IMR-90 (cell line): ENCODE results near the gene ARVCF. TPM values are rescaled to one million over a fixed set of nuclear protein-coding genes. Genes with fewer than 3 reads are reported as not detected.

Source experiments
- ATAC-seq: fragments of 200-7000 bp; cut with Tn5 transposase; 2 replicates; pipeline ENCODE4 v1.9.1; 2020; ENCODE audit warnings: low read depth, mild to moderate bottlenecking, moderate library complexity
- BruUV-seq: library from RNA; stranded (reverse); fragments of 400-500 nt; replicated peaks from 2 replicates; lab custom pipeline; 2021; lab: Mats Ljungman, UMichigan
- CTCF ChIA-PET: fragments of 300-600 bp; formaldehyde crosslinking; extraction: SDS; loops from one replicate; lab custom pipeline; 2021; ENCODE audit warnings: antibody characterized with exemption; lab: Yijun Ruan, JAX
- POLR2A ChIA-PET: fragments of 300-600 bp; sonication (Branson Sonifier 250); formaldehyde crosslinking; loops from one replicate; lab custom pipeline; 2022; ENCODE audit warnings: antibody characterized with exemption; ENCODE audit not compliant: unreplicated experiment; lab: Charles Lee
- DNase-seq: peaks from one replicate; pipeline ENCODE4 v3.0.0; 2013
- H2AFZ ChIP-seq: replicated peaks from 2 replicates; pipeline ENCODE3; 2013; ENCODE audit warnings: low read length, mild to moderate bottlenecking; ENCODE audit not compliant: poor library complexity
- H2AK5ac ChIP-seq: 2 replicates; pipeline ENCODE4 v1.6.1; 2013; ENCODE audit warnings: low read depth, low read length, inconsistent platforms
- H2AK9ac ChIP-seq: replicated peaks from 2 replicates; pipeline ENCODE3; 2013; ENCODE audit warnings: mild to moderate bottlenecking, low read depth, low read length, moderate library complexity; ENCODE audit not compliant: poor library complexity
- H2BK120ac ChIP-seq: 2 replicates; pipeline ENCODE4 v1.6.1; 2013; ENCODE audit warnings: low read depth, low read length, inconsistent platforms
- H2BK15ac ChIP-seq: 3 replicates; pipeline ENCODE4 v1.6.1; 2013; ENCODE audit warnings: low read depth, low read length, inconsistent platforms
- H2BK20ac ChIP-seq: 2 replicates; pipeline ENCODE4 v1.6.1; 2013; ENCODE audit warnings: low read depth, mild to moderate bottlenecking, inconsistent platforms, low read length, moderate library complexity
- H2BK5ac ChIP-seq: 2 replicates; pipeline ENCODE4 v1.6.1; 2013; ENCODE audit warnings: mild to moderate bottlenecking, low read depth, low read length, inconsistent platforms; ENCODE audit not compliant: poor library complexity, severe bottlenecking
- H3K14ac ChIP-seq: replicated peaks from 2 replicates; pipeline ENCODE4 v1.6.1; 2013; ENCODE audit warnings: low read depth, low read length, inconsistent platforms
- H3K18ac ChIP-seq: 2 replicates; pipeline ENCODE4 v1.6.1; 2013; ENCODE audit warnings: low read depth, low read length, control low read depth
- H3K23ac ChIP-seq: 2 replicates; pipeline ENCODE4 v1.6.1; 2013; ENCODE audit warnings: low read depth, low read length, inconsistent platforms
- H3K27ac ChIP-seq: 2 replicates; pipeline ENCODE4 v1.5.1; 2013; ENCODE audit warnings: mild to moderate bottlenecking, control low read depth, low read length; ENCODE audit not compliant: insufficient read depth
- H3K27me3 ChIP-seq: 2 replicates; pipeline ENCODE4 v1.6.1; 2013; ENCODE audit warnings: low read length; ENCODE audit not compliant: control insufficient read depth, insufficient read depth
- H3K36me3 ChIP-seq: 2 replicates; pipeline ENCODE4 v1.6.1; 2013; ENCODE audit warnings: low read length, mixed read lengths; ENCODE audit not compliant: control insufficient read depth, insufficient read depth
- H3K4ac ChIP-seq: 2 replicates; pipeline ENCODE4 v1.6.1; 2013; ENCODE audit warnings: low read depth, low read length, inconsistent platforms
- H3K4me1 ChIP-seq: 2 replicates; pipeline ENCODE4 v1.6.1; 2013; ENCODE audit warnings: low read length, mixed read lengths; ENCODE audit not compliant: control insufficient read depth, insufficient read depth
- H3K4me2 ChIP-seq: 2 replicates; pipeline ENCODE4 v1.6.1; 2013; ENCODE audit warnings: low read depth, mild to moderate bottlenecking, control low read depth, low read length, moderate library complexity
- H3K4me3 ChIP-seq: 2 replicates; pipeline ENCODE4 v1.5.1; 2013; ENCODE audit warnings: low read depth, mild to moderate bottlenecking, control low read depth, low read length, moderate library complexity; ENCODE audit not compliant: insufficient read depth
- H3K56ac ChIP-seq: 2 replicates; pipeline ENCODE4 v1.6.1; 2013; ENCODE audit warnings: low read length, inconsistent platforms; ENCODE audit not compliant: insufficient read depth; ENCODE audit errors: extremely low read depth
- H3K79me1 ChIP-seq, 2 experiments: 2 replicates each; pipeline ENCODE4 v1.6.1; 2013; ENCODE audit warnings: low read length in 2 of 2, inconsistent platforms in 1 of 2, low read depth in 1 of 2
- H3K9ac ChIP-seq: 2 replicates; pipeline ENCODE4 v1.6.1; 2013; ENCODE audit warnings: low read depth, low read length, control low read depth
- H3K9me1 ChIP-seq: 2 replicates; pipeline ENCODE4 v1.6.1; 2013; ENCODE audit warnings: low read length, inconsistent platforms; ENCODE audit not compliant: insufficient read depth
- H3K9me3 ChIP-seq: 2 replicates; pipeline ENCODE4 v1.6.1; 2013; ENCODE audit warnings: low read length; ENCODE audit not compliant: control insufficient read depth, insufficient read depth
- H4K20me1 ChIP-seq: 2 replicates; pipeline ENCODE4 v1.6.1; 2013; ENCODE audit warnings: low read length, inconsistent platforms; ENCODE audit not compliant: insufficient read depth
- H4K5ac ChIP-seq: 2 replicates; pipeline ENCODE4 v1.6.1; 2013; ENCODE audit warnings: mild to moderate bottlenecking, low read depth, low read length, control low read depth
- H4K8ac ChIP-seq, 2 experiments: 2 replicates each; pipeline ENCODE4 v1.6.1; 2013; ENCODE audit warnings: low read depth in 2 of 2, low read length in 2 of 2, control low read depth in 1 of 2, inconsistent platforms in 1 of 2
- H4K91ac ChIP-seq: 2 replicates; pipeline ENCODE4 v1.6.1; 2013; ENCODE audit warnings: low read depth, low read length, inconsistent platforms; ENCODE audit not compliant: insufficient read depth
- BHLHE40 ChIP-seq: fragments of 150-350 bp; IDR thresholded peaks from 2 replicates; pipeline ENCODE4 v1.6.1; 2016; ENCODE audit warnings: mild to moderate bottlenecking, low read depth, low read length
- CEBPB ChIP-seq: IDR thresholded peaks from 2 replicates; pipeline ENCODE4 v1.6.1; 2012; ENCODE audit warnings: low read depth, low read length, improper control_type of control experiment
- CHD1 ChIP-seq: IDR thresholded peaks from 2 replicates; pipeline ENCODE4 v1.6.1; 2012; ENCODE audit warnings: low read depth, low read length, improper control_type of control experiment
- CTCF ChIP-seq: conservative IDR thresholded peaks from 2 replicates; pipeline ENCODE4 v1.5.1; 2012; ENCODE audit warnings: mild to moderate bottlenecking, low read depth, low read length, improper control_type of control experiment
- ELK1 ChIP-seq: fragments of 150-350 bp; IDR thresholded peaks from 2 replicates; pipeline ENCODE4 v1.6.1; 2016; ENCODE audit warnings: low read depth, mild to moderate bottlenecking, low read length, moderate library complexity, borderline replicate concordance
- FOS ChIP-seq: fragments of 150-350 bp; IDR thresholded peaks from 2 replicates; pipeline ENCODE4 v1.6.1; 2016; ENCODE audit warnings: low read depth, low read length
- MAFK ChIP-seq: IDR thresholded peaks from 2 replicates; pipeline ENCODE4 v1.6.1; 2012; ENCODE audit warnings: low read depth, low read length, improper control_type of control experiment
- MAZ ChIP-seq: IDR thresholded peaks from 2 replicates; pipeline ENCODE4 v1.6.1; 2012; ENCODE audit warnings: low read depth, mild to moderate bottlenecking, low read length, improper control_type of control experiment, moderate library complexity, borderline replicate concordance
- MXI1 ChIP-seq: IDR thresholded peaks from 2 replicates; pipeline ENCODE4 v1.6.1; 2012; ENCODE audit warnings: low read depth, mild to moderate bottlenecking, low read length, moderate library complexity, borderline replicate concordance
- NFE2L2 ChIP-seq: fragments of 150-350 bp; IDR thresholded peaks from 2 replicates; pipeline ENCODE4 v1.6.1; 2016; ENCODE audit warnings: low read depth, mild to moderate bottlenecking, low read length
- POLR2A ChIP-seq: IDR thresholded peaks from 2 replicates; pipeline ENCODE4 v1.6.1; 2012; ENCODE audit warnings: mild to moderate bottlenecking, low read depth, low read length
- RAD21 ChIP-seq: IDR thresholded peaks from 2 replicates; pipeline ENCODE4 v1.6.1; 2012; ENCODE audit warnings: low read length, improper control_type of control experiment
- RCOR1 ChIP-seq: IDR thresholded peaks from 2 replicates; pipeline ENCODE4 v1.6.1; 2012; ENCODE audit warnings: mild to moderate bottlenecking, low read length, improper control_type of control experiment; ENCODE audit not compliant: insufficient replicate concordance
- RFX5 ChIP-seq: IDR thresholded peaks from 2 replicates; pipeline ENCODE4 v1.8.0; 2012; ENCODE audit warnings: low read depth, mild to moderate bottlenecking, low read length, moderate library complexity
- SMC3 ChIP-seq: fragments of 150-350 bp; IDR thresholded peaks from 2 replicates; pipeline ENCODE4 v1.6.1; 2016; ENCODE audit warnings: low read depth, mild to moderate bottlenecking, antibody characterized with exemption, low read length, moderate library complexity
- USF2 ChIP-seq: fragments of 150-350 bp; IDR thresholded peaks from 2 replicates; pipeline ENCODE4 v1.6.1; 2017; ENCODE audit warnings: mild to moderate bottlenecking, antibody characterized with exemption, low read length, low read depth
- WGBS, 2 experiments: methylation state at CpG; one replicate each; pipeline versions ENCODE4 v1.1.5 to v1.1.7; 2013; ENCODE audit warnings: missing lambda C conversion rate in 2 of 2; ENCODE audit not compliant: insufficient read length in 1 of 2; ENCODE audit errors: extremely low coverage in 2 of 2; 5-methylcytosine and 5-hydroxymethylcytosine counted together
- dilution Hi-C: fragments of 300-500 bp; cut with HindIII; formaldehyde crosslinking; loops from one replicate; pipeline ENCODE4 v1.14.3; 2018; ENCODE audit warnings: low sequenced_read_pairs; ENCODE audit not compliant: unreplicated experiment
- in situ Hi-C: fragments of 300-500 bp; cut with MboI; formaldehyde crosslinking; loops from 3 replicates; pipeline ENCODE4 v1.14.3; 2019; ENCODE audit warnings: low sequenced_read_pairs, inconsistent platforms, mixed read lengths
- intact Hi-C: fragments of 100-400 bp; cut with micrococcal nuclease; formaldehyde crosslinking; loops from 2 replicates; pipeline ENCODE4 v1.10.0; 2022
- polyA plus RNA-seq, 3 experiments: library from polyadenylated mRNA; depleted of rRNA; stranded (reverse); fragments of >200 nt; gene quantifications; 2 replicates each; pipeline ENCODE4 v1.2.3, GENCODE V29; 2012; ENCODE audit warnings: low replicate concordance in 1 of 3
- total RNA-seq: library from RNA; depleted of rRNA; stranded (reverse); fragments of >200 nt; gene quantifications from 2 replicates; pipeline ENCODE4 v1.2.3, GENCODE V29; 2012

Gene ARVCF
- total and polyA plus RNA-seq, 2 of the 4 experiments (the other 2 are of a cell fraction): 8.6 to 14.1 TPM

- Histone ChIP-seq H2AK9ac (no peak overlapping the region), H2AFZ (no peak overlapping the region), H3K9ac (no peak overlapping the region), H3K18ac (no peak overlapping the region), H4K20me1 (no peaks in the 10 kb centered on the region; the same call in 1 of the 2 replicates), H3K4me3 (no peak overlapping the region), H2BK15ac (no peak overlapping the region), H4K91ac (no peak overlapping the region), H2BK120ac (no peak overlapping the region), H3K27me3 (no peaks in the 10 kb centered on the region), H2AK5ac (no peak overlapping the region), H3K4ac (no peak overlapping the region), H3K27ac (no peak overlapping the region), H3K23ac (no peak overlapping the region), H3K79me1 (peaks cover 5 to 8% of the 10 kb centered on the region in 2 experiments; a peak in 1 of 4 replicates), H3K14ac (no peak overlapping the region), H4K8ac (no peak overlapping the region), H2BK20ac (no peak overlapping the region), H3K4me1 (no peaks in the 10 kb centered on the region), H3K9me1 (peaks cover 6% of the 10 kb centered on the region), H3K56ac (no peak overlapping the region), H3K9me3 (no peaks in the 10 kb centered on the region), H3K4me2 (no peak overlapping the region), H2BK5ac (no peak overlapping the region), H3K36me3 (peaks cover 40% of the 10 kb centered on the region), H4K5ac (no peak overlapping the region)
- WGBS, 2 experiments: 87% methylated on average over 8 of the region's 11 CpGs; no CpG with 5 or more reads in 1 of the 2 experiments
- in situ Hi-C loops: no loop called here
- ATAC-seq (no peak), DNase-seq (peak; percentile 8)
- ChIA-PET CTCF (no interaction called here), POLR2A (no interaction called here)
- intact Hi-C loops: no loop called here
- dilution Hi-C loops: no loop called here
- no peak for TF ChIP-seq BHLHE40
- no peak for TF ChIP-seq POLR2A
- no peak for TF ChIP-seq RFX5
- TF ChIP-seq RCOR1: no peak
- no peak for TF ChIP-seq ELK1
- no peak for TF ChIP-seq SMC3
- no peak for TF ChIP-seq FOS
- no peak for TF ChIP-seq USF2
- no peak for TF ChIP-seq NFE2L2
- no peak for TF ChIP-seq CEBPB
- TF ChIP-seq MXI1: no peak
- no peak for TF ChIP-seq CTCF
- no peak for TF ChIP-seq RAD21
- no peak for TF ChIP-seq MAFK
- TF ChIP-seq MAZ: no peak
- TF ChIP-seq CHD1: no peak
- BruUV-seq: no TSS peak
These were observed 44.8 kb upstream of the ARVCF start for GRCh38 chr22:20061481-20061861.
